Measurements from ENCODE around the gene CYP4F8.

Gene CYP4F8

GRCh38 chr19:15616183-15616582 is 1.2 kb downstream of the CYP4F8 start:
- no peak for DNase-seq (ENCODE audit: low spot score)

- DNase-seq (ENCODE audit: low spot score): no peak
Observed at GRCh38 chr19:15616627-15617270, 1.7 kb downstream of the CYP4F8 start.

- DNase-seq (ENCODE audit: low spot score): no peak
Observed at GRCh38 chr19:15618321-15618720, 3.3 kb downstream of the CYP4F8 start.

GRCh38 chr19:15621801-15622200 is 6.8 kb downstream of the CYP4F8 start:
- no peak for DNase-seq (ENCODE audit: low spot score)

GRCh38 chr19:15622991-15623390 is 8.0 kb downstream of the CYP4F8 start:
- DNase-seq (ENCODE audit: low spot score): no peak

- DNase-seq (ENCODE audit: low spot score): peak; percentile 45
Observed at GRCh38 chr19:15623711-15624318, 8.8 kb downstream of the CYP4F8 start.

GRCh38 chr19:15628236-15629002 is 13.4 kb downstream of the CYP4F8 start:
- DNase-seq (ENCODE audit: low spot score): no peak

GRCh38 chr19:15629003-15629880 is 14.2 kb downstream of the CYP4F8 start:
- DNase-seq (ENCODE audit: low spot score): peak; percentile 69

GRCh38 chr19:15631817-15632216 is 16.8 kb downstream of the CYP4F8 start:
- DNase-seq (ENCODE audit: low spot score): peak; percentile 49

GRCh38 chr19:15633082-15633835 is 18.2 kb downstream of the CYP4F8 start:
- DNase-seq (ENCODE audit: low spot score): no peak

- no peak for DNase-seq (ENCODE audit: low spot score)
Observed at GRCh38 chr19:15634105-15634504, 19.1 kb downstream of the CYP4F8 start.

GRCh38 chr19:15635016-15635805 is 20.2 kb downstream of the CYP4F8 start:
- no peak for DNase-seq (ENCODE audit: low spot score)

- no peak for DNase-seq (ENCODE audit: low spot score)
Observed at GRCh38 chr19:15636026-15636425, 21.0 kb downstream of the CYP4F8 start.

GRCh38 chr19:15639596-15639995 is 24.6 kb downstream of the CYP4F8 start:
- no peak for DNase-seq (ENCODE audit: low spot score)

GRCh38 chr19:15640294-15640903 is 25.4 kb downstream of the CYP4F8 start, which contains the start of gene CYP4F3:
Gene CYP4F3 (plus strand): TSS chr19:15640897. CDS start chr19:15641416, 519 bp downstream.
- peak; percentile 79 for DNase-seq (ENCODE audit: low spot score)

GRCh38 chr19:15640904-15641597 is 26.0 kb downstream of the CYP4F8 start:
- DNase-seq (ENCODE audit: low spot score): peak; percentile 56

GRCh38 chr19:15641901-15642491 is 27.0 kb downstream of the CYP4F8 start:
- DNase-seq (ENCODE audit: low spot score): no peak

- DNase-seq (ENCODE audit: low spot score): no peak
Observed at GRCh38 chr19:15642807-15643206, 27.8 kb downstream of the CYP4F8 start.

- DNase-seq (ENCODE audit: low spot score): no peak
Observed at GRCh38 chr19:15643387-15643786, 28.4 kb downstream of the CYP4F8 start.
